NK-92 treated with Interleukin-12 subunit alpha and Interleukin-12 subunit beta, amount 100 ng/mL, for 24 hours (cell line): Measurements from ENCODE around the gene SFI1.
"Not testable (repeated sequence)": the region's sequence is repeated elsewhere in the genome, so short reads cannot be mapped to it uniquely, and the experiment has no call there.

Experiments
- DNase-seq: peaks from one replicate; lab custom pipeline; 2025; lab: John Stamatoyannopoulos, UW

SFI1 gene

DNA sequence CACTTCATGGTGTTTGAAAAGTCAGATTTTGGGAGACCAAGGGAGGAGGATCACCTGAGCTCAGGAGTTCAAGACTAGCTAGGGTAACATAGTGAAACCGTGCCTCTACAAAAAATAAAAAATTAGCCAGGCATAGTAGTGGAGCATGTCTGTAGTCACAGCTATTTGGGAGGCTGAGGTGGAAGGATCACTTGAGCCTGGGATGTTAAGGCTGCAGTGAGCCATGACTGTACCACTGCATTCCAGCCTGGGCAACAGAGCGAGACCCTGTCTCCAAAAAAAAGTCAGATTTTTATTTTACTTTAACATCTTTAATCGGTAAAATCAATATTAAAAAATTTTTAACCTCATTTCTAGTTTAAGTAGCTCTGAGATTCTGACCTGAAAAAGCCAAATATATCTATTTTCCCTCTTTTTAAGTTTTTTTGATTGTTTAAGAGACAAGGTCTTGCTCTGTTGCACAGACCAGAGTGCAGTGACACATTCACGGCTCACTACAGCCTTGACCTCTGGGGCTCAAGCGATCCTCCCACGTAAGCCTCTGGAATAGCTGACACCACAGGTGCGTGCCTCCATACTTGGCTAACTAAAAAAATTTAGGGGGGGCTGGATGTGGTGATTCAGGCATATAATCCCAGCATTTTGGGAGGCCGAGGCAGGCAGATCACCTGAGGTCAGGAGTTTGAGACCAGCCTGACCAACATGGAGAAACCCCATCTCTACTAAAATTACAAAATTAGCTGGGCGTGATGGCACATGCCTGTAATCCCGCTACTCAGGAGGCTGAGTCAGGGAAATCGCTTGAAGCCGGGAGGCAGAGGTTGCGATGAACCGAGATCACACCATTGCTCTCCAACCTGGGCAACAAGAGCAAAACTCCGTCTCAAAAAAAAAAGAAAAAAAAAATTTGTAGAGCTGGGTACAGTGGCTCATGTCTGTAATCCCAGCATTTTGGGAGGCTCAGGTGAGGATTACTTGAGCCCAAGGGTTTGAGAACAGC, 48.4 kb downstream of the SFI1 start:
- no peak for DNase-seq

DNA sequence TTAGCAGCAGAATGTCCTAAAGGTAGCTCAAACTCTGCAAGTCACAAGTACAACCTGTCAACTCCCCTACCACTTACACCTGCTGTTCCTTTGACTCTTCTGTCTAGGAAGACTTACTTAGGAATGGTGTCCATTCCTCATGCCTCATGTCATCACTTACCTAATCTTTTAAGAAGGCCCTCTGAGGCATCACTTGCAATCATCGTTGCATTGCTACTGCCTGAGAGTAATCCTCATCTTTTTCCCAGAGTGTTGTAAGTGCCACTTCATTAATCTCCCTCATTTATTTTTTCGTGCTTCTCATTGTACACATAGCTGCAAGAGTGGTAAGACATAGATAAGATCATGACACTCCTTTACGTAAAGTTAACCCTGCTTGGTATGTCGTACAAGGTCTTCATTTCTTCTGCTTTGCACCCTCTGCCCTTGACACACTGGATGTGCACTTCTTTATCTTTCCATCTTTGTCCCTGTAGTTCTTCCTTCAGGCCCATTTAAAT, 54.6 kb downstream of the SFI1 start:
- no peak for DNase-seq

DNA sequence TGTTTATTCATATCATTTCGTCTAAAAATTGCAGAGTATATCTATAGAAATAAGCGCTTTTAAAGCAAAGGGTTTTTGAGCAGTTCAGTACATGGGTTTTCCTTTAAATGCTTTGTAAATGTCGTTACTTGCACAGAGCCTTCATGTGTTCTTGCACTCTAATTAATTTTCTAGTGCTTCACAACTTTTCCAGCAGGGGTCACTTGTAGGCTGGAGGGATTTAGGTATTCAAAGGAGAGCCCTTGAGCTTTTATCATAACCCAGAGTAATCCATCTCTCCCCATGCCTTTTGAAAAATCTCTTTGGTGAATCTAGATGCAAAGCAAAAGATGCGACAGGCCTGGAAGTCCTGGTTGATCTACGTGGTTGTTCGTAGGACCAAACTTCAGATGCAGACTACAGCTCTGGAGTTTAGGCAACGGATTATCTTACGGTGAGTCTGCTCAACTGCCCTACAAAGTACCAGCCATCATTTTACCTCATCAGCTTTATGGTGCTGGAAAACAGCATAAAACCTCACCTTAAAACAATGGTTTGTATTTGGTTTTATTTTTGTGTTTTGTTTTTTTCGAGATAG, 60.4 kb downstream of the SFI1 start:
- no peak for DNase-seq

DNA sequence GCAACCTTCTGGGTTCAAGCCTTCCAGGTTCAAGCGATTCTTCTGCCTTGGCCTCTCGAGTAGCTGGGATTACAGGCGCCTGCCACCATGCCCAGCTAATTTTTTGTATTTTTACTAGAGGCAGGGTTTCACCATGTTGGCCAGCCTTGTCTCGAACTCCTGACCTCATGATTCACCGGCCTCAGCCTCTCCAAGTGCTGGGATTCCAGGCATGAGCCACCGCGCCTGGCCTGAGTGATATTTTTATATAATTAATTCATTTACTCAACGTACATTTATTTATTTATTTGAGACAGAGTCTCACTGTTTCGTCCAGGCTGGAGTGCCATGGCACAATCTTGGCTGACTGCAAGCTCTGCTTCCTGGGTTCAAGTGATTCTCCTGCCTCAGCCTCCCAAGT, 62.2 kb downstream of the SFI1 start:
- DNase-seq = not testable (repeated sequence)

DNA sequence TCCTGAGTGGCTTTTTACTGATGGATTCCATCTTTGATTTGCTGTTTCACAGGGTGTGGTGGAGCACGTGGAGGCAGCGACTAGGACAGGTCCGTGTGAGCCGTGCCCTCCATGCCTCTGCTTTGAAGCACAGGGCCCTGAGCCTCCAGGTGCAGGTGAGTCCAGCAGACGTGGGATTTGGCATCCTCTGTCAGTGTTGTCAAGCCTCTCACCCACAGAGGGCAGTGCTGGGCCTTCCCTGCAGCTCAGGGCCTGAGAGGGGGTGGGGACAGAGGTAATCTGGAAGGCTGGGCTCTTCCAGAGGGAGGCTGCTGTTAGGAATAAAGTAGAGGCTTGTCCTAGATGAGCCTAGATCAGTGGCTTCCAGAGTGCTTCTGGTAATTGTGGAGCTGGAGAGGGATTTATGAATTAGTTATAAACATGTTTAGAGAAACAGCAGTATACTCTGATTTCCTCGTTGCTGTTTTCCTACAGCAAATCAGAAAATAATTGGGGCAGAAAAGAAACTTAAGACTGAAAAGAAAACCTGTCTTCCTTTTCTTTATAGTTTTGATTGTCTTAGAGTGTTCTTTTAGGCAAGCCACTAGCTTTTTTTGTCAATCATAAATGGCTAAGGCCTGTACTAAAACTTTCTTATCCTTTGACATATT, 65.0 kb downstream of the SFI1 start:
- DNase-seq = peak; percentile 13

DNA sequence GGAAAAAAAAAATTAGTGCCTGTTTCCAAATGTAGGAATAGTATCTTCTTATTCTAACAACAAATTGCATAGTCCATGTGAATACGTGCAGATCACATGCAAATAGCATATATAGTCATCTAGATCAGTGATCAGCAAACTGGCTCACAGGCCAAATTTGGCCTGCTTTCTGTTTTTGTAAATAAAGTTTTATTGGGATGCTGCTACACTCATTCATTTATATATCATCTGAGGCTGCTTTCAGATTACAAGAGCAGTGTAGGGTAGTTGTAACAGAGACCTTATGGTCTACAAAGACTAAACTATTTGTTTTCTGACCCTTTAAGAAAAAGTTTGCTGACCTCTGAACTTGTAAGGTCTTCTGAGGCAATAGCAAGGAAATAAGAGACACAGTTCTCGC, 65.6 kb downstream of the SFI1 start:
- DNase-seq = no peak

DNA sequence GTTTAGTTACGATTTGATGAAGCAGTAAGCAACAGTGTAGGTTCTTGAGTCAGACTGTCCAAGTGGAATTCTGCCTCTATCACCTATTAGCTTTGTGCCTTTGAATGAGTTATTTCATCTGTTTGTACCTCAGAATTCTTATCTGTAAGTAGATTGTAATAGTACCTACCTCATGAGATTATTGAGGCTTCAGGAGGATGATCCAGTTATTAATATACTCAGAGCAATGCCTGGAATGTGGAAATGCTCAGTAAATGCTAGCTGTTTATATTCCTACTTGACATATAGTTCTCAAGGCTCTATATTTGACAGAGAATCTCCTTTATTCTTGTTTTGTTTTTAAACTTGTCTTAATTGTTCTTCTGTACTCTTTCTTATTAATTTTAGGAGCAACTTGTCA, 70.1 kb downstream of the SFI1 start:
- DNase-seq = no peak

DNA sequence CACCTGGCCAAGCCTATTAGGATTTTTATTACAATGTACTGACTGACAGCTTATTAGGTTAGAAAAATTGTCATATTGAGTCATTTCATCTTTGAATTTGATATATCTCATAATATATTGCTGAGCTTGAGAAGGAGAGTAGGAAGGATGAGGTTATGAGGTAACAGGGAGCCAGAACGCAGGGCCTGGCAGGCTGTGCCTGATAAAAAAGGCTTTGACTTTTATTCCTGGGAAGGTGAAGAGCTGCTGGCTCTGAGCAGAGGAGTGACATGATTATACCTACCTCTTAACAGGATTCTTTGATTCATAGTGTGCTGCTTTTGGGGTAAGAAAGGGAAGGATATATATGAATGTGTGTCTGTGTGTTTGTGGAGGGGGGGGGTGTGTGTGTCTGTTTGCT, 70.9 kb downstream of the SFI1 start:
- DNase-seq = no peak

DNA sequence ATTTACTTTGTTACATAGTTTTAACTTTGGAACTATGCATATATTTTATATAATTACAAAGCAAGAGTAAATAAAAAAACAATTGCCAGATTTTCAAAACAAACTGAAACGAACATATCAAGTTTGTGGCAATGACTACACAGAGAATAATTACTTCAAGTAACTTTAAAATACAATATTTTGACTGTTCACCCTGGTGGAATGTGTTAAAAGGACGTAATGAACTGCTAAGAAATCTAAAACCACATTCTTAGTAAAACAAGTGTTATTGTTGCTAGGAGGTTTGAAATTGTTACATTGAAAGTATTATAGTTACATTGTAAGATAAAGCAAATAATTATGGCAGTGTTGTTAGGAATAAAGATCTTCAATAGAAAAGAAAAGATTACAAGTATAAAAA, 71.4 kb downstream of the SFI1 start:
- DNase-seq = no peak

DNA sequence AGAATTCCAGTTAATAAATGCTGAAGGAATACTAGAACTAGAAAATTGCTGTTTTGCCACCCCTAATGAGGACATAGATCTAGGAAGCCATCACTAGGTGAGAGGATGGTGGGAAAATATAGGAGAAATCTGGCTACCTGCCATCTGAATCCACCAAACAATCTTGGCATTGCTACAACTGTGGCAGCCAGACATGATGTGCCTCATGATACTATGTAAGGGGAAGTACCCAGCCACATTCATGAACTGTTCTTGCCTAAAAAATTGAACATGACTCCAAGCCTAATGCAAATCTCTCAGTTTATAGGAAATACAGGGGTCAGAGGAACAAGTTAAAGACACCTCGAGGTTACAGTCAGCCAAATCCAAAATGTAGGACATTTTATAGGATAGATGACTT, 72.8 kb downstream of the SFI1 start:
- DNase-seq = no peak

DNA sequence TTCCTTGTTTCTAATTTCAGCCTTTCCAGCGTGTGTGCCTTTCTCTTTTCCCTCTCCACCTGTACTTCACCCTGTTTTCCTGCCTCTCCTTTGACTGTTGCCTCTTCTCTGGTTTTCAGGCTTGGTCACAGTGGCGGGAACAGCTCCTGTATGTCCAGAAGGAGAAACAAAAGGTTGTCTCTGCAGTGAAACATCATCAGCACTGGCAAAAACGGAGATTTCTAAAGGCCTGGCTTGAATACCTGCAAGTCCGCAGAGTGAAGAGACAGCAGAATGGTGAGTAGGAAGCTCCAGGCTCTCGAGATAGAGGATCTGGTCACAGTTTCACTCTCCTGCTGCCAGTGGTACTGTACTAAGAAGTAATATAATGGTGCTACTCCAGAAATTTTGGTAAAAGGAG, 76.6 kb downstream of the SFI1 start:
- no peak for DNase-seq

DNA sequence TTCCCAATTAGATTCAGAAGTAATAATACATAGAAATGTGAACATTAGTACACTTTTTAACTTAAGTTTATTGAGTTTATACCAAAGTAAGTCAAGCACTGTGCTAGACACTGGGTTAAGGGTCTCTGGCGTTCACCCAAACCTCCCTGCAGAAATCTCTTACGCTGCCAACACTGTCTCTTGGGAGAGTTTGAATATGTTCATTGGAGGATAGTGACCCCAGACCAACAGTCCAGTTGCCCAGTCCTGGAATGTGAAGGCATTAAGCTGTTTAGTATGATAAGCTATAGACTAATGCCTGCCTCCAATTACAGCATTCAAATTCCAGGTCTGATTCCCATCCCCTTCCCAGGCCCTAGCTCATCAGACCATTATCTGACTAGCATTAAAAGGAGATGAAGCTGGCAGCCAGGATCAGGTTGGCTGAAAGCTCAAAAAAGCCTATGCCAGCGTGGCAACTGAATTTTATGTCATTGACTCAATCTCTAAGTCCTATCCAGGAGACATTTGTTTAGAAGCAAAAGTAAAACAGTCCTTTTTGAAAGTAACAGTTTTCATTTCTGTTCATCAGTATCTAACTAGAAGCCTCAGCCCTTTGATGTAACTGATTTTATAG, 77.8 kb downstream of the SFI1 start:
- DNase-seq = no peak

DNA sequence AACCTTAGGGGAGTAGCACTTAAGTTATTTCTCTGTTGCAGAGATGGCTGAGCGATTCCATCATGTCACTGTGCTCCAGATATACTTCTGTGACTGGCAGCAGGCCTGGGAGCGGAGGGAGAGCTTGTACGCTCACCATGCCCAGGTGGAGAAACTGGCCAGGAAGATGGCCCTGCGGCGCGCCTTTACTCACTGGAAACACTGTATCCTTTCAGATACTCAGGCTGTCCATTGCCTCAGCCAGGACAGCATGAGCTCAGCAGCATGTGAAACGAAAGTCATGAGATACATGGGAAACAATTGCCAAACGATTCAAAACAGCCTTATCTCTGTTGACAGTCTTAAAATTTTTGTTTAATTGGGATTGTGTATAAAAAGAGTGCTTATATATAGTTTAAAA, 78.9 kb downstream of the SFI1 start:
- DNase-seq = no peak

DNA sequence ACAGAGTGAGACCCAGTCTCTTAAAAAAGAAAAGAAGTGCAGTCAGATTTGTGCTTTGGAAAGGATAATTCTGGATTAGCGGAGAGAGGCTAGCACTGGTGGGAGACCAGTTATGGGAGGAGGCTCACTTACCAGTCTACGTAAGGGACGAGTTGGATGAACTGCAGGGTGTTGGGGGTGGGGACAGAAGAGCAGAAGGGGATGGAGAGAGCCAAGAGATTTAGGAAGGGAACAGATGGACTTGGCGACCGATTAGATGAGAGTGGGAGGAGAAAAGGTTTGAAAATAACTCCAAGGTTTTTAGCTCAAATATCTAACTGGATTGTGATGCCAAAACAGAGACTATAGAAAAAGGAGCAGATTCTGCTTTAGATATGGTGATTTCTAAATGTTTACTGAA, 81.4 kb downstream of the SFI1 start:
- no peak for DNase-seq

DNA sequence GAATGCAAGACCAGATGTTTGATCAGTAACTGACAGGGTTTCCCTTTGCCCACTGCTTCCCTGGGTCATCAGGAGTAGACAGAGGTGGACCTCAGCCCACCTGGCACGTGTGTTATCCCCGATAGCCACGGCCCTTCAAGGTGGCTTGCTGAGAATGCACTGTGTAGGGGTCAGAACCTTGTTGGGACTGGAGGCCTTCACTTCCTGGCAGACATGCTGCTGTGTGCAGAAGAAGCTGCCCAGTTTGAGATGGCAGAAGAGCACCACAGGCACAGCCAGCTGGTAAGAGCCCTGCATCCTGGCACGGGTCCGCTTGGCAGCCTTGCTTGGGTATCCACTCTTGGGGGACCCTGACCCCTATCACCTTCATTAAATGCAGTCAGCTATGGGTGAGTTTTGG, 81.8 kb downstream of the SFI1 start:
- DNase-seq = no peak

DNA sequence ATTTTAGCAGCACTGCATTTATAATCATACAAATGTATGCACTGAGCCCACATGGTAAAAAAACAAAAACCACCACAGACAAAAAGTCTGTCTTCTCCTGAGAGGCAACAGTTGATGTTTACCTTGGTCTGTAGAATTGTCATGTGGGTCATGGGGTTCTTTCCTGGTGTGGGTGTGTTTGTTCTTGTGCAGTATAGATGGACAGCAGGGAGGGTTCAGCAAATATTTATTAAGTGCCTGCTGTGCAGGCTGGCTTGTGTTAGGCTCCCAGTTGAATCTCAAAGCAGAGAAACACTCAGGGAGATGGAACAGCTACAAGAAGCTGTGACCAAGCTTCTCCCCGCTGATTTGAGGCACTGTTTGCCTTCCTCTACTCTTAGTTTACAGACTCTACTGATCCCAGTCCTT, 83.5 kb downstream of the SFI1 start:
- no peak for DNase-seq

DNA sequence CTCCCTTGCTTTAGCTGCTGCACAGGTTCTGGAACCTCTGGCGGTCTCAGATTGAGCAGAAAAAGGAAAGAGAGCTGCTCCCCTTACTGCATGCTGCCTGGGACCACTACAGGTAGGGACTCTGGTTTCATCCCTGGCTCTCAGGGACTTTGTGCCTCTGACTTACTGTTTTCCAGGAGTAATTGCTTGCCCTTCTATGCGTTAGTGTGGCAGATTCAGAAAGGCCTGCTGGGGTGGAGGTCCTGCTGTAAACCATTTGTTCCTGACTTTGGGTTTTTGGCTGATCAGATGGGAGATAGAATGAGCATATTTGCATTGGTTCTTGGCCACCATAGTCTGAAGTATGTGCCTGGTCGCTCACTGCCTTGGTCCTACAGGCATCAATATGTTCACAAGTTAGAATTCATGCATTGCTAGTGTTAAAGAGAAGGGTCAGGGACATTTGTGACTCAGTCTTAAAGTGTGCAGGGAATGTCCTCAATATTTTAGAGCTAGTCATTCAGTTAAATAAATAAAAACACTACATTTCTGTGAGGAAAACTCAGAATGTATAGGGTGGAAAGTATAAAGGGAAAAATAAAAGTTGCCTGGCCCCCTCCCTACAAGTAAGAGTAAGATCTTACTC, 87.6 kb downstream of the SFI1 start:
- DNase-seq = no peak

DNA sequence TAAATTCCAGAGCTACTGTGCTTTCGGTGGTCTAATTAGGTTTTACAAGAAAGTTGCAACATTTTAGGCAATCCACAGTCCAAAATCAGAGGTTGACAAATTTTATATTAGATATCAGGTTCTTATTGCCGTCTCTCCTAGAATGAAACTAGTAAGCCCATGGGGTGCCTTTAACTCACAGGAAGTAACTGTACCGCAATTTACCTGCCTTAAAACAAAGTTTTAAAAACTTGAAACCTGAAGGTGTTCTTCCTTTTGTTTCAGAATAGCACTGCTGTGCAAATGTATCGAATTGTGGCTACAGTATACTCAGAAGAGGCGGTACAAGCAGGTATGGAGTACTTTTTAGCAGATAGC, 88.4 kb downstream of the SFI1 start:
- DNase-seq = no peak

DNA sequence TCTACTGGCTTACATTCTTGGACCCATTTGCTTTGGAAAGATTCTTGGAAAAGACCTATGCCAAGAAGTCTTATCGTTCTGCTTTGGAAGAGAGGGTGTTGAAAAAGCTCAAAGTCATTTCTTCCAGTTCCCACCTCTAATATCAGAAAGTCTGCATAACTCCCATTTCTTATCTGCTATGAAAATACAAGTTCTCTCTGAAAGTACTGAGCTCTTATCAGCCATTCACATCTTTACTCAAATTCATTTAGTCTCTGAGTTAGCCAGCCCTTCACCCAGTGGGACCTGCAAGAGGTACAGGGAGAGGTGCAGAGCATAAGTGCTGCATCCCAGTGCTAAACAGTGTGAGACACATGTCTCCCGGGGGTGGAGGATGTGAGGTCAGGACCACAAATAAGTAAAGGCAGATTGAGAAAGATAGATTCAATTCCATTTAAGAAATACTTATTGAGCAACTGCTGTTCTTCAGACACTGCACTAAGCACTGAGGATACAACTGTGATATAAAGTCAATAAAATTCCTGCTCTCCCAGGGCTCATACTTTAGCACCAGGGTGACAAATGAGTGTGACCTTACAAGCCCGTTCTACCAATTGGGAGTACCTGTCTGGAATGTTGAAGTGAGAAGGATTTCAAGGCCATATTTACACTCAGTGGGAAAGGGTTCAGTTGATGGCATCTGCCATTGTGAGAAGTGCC, 89.0 kb downstream of the SFI1 start:
- peak; percentile 8 for DNase-seq

DNA sequence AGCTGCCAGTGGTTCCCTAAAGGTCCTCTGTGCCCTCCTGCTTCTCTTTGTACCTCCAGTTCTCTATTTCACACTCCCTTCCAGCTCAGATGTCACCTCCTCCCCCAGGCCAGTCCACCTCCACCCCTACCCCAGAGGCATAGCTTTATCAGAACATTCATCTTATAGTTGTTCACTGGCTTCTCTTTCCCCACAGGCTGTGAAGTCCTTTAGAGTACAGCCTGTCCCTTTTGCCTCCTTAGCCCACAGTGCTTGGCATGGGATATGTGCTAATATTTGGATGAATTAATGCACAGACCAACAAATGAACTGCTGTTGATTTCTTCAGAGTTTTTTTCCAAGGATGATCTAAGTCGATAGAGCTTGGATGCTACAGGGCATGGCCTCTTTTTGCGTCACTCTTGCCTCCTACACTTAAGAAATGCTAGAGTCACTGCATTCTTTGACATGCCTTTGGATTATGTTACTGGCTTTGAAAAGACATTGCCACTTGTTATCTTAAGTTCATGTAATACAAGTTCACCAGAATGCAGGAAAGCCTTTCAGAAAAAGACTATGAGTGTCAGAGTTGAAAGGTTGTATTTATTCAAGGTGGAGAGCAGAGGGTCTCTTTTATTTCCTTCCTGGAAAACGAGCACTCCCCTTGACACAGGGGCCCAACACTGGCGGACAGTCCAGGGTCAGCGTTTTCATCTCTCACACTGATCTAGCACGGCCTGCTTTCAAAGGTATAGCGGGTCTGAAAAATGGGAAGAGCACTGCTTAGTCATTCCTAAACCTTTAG, 90.0 kb downstream of the SFI1 start:
- DNase-seq = no peak
